ENCODE measurements around the gene PPP1R26. TPM values are rescaled to one million over a fixed set of nuclear protein-coding genes. Genes with fewer than 3 reads are reported as not detected.

PPP1R26 gene
- total and polyA plus RNA-seq, 4 donors: 9.3 to 29.6 (median 18.3) TPM

DNA sequence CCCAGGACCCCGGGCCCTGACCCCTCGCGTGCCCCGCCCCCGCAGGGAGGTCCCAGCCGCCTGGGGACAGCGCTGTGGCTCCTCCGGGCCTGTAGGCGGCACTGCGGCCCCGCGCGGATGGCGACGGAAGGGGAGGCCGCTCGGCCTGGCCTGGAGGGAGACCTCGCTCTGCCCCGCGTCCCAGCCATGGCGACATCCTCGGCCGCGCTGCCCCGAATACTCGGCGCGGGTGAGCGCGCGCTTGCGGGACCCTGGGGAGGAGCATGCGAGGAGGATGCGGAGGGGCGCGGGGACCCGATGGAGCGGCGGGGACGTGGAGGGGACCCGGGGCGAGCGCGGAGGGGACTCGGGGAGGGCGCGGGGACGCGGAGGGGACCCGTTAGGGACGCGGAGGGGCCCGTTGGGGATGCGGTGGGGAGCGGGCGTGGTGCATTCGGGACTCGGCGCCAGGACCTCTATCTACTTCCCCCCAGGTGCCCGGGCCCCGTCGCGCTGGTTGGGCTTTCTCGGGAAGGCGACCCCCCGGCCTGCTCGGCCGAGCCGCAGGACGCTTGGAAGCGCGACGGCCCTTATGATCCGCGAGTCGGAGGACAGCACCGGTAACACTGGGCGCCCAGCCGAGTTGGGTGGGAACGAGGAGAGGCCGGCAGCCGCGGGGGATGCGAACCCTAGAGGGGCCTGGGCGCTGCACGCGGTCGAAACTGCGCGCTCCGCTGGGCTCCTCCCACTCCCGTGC is 21.1 kb downstream of the PPP1R26 start, which contains the start of gene MRPS2:
MRPS2 (plus strand) TSS at position 158 of the 736 bp plus-strand sequence; CDS start at position 187, 29 bp downstream.
- peak; percentile 96 for ATAC-seq (ENCODE audit: insufficient read depth, low FRiP score)
- H3K27ac ChIP-seq (ENCODE audit: low read depth in 1 of 2, low read length in 1 of 2): peak within 1 kb of the TSS; percentile 56 to 68
- no peaks in the 10 kb centered on the region for H3K9me3 ChIP-seq (ENCODE audit: control insufficient read depth in 4 of 4, insufficient read depth in 3 of 4, low read length in 3 of 4)
- peak within 1 kb of the TSS; percentile 39 to 62 for H3K9ac ChIP-seq (ENCODE audit: insufficient read depth in 1 of 2, low read length in 2 of 2)
- peaks cover 0 to 32% (median 11%) of the 10 kb centered on the region in 4 donors for H3K36me3 ChIP-seq (ENCODE audit: control insufficient read depth in 4 of 4, insufficient read depth in 4 of 4, low read length in 4 of 4)
- TF ChIP-seq, protein P1, sequence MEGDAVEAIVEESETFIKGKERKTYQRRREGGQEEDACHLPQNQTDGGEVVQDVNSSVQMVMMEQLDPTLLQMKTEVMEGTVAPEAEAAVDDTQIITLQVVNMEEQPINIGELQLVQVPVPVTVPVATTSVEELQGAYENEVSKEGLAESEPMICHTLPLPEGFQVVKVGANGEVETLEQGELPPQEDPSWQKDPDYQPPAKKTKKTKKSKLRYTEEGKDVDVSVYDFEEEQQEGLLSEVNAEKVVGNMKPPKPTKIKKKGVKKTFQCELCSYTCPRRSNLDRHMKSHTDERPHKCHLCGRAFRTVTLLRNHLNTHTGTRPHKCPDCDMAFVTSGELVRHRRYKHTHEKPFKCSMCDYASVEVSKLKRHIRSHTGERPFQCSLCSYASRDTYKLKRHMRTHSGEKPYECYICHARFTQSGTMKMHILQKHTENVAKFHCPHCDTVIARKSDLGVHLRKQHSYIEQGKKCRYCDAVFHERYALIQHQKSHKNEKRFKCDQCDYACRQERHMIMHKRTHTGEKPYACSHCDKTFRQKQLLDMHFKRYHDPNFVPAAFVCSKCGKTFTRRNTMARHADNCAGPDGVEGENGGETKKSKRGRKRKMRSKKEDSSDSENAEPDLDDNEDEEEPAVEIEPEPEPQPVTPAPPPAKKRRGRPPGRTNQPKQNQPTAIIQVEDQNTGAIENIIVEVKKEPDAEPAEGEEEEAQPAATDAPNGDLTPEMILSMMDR (IDR thresholded peaks at IDR 0.05; ENCODE audit: control extremely low read depth, extremely low read depth): peak; percentile 77
- H3K27me3 ChIP-seq (ENCODE audit: control insufficient read depth in 3 of 3, insufficient read depth in 3 of 3, low read length in 2 of 3): no peaks in the 10 kb centered on the region
- peaks cover 3 to 21% (median 8%) of the 10 kb centered on the region in 5 donors for H3K4me1 ChIP-seq (ENCODE audit: control insufficient read depth in 5 of 5, insufficient read depth in 5 of 5, low read length in 5 of 5)
- 0 to 1% methylated on average over 82 to 92 of the region's 92 CpGs for WGBS, 2 donors
- peak within 1 kb of the TSS; percentile 90 for H3K4me3 ChIP-seq
- DNase-seq: peak; percentile 90 to 94 (median 91)

DNA sequence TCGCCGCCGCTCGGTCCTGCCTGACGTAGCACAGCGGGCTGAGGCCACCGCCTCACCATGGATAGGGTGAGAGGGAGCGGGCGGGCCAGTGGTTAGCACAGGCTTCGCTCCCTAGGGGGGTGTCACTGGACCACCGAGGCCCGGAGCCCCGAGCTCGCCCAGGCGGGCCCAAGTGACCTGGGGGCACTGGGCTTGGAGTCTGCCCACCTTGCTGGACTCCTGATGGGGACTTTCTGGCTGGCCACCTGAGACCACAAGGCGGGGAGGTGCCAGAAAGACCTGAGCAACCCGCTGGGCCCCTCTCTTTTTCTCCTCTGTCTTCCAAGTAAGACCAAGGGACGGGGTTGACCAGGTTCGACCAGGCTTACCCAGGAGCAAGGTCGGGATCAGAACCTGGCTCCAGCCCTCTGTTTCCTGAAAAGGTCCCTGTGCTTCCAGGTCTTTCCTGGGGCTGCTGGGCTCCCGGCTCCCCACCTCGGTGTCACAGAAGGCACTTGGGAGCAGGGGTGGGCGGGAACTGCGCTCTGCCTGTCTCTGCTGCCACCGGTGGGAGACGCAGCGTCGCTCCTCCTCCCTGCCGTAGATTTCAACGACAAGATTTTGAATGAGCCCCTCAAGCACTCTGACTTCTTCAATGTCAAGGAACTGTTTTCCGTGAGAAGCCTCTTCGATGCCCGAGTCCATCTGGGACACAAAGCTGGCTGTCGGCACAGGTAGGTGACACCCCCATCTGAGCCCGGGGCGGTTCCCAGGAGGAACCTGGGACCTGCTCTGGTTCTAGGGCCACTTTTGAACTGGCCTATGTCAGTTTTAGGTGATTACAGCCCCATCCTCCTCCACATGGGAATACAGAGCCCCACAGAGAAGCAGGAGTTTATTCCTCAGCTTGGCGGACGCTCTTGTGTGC is 21.9 kb downstream of the PPP1R26 start:
- Histone ChIP-seq H3K9ac (ENCODE audit: insufficient read depth in 1 of 2, low read length in 2 of 2) (peak overlapping the region; percentile 39 to 62), H3K36me3 (ENCODE audit: control insufficient read depth in 4 of 4, insufficient read depth in 4 of 4, low read length in 4 of 4) (peaks cover 0 to 32% (median 11%) of the 10 kb centered on the region in 4 donors), H3K27ac (ENCODE audit: low read depth in 1 of 2, low read length in 1 of 2) (peak overlapping the region; percentile 5 to 68), H3K4me3 (peak overlapping the region; percentile 90), H3K9me3 (ENCODE audit: control insufficient read depth in 4 of 4, insufficient read depth in 3 of 4, low read length in 3 of 4) (no peaks in the 10 kb centered on the region), H3K4me1 (ENCODE audit: control insufficient read depth in 5 of 5, insufficient read depth in 5 of 5, low read length in 5 of 5) (peaks cover 3 to 21% (median 8%) of the 10 kb centered on the region in 5 donors), H3K27me3 (ENCODE audit: control insufficient read depth in 3 of 3, insufficient read depth in 3 of 3, low read length in 2 of 3) (no peaks in the 10 kb centered on the region)
- DNase-seq (peak in 1 of 3 donors; percentile 7), ATAC-seq (ENCODE audit: insufficient read depth, low FRiP score) (no peak)
- TF ChIP-seq, protein P1 (IDR thresholded peaks at IDR 0.05; ENCODE audit: control extremely low read depth, extremely low read depth): no peak
- WGBS, 2 donors: 46 to 50% methylated on average over 36 to 38 of the region's 38 CpGs

DNA sequence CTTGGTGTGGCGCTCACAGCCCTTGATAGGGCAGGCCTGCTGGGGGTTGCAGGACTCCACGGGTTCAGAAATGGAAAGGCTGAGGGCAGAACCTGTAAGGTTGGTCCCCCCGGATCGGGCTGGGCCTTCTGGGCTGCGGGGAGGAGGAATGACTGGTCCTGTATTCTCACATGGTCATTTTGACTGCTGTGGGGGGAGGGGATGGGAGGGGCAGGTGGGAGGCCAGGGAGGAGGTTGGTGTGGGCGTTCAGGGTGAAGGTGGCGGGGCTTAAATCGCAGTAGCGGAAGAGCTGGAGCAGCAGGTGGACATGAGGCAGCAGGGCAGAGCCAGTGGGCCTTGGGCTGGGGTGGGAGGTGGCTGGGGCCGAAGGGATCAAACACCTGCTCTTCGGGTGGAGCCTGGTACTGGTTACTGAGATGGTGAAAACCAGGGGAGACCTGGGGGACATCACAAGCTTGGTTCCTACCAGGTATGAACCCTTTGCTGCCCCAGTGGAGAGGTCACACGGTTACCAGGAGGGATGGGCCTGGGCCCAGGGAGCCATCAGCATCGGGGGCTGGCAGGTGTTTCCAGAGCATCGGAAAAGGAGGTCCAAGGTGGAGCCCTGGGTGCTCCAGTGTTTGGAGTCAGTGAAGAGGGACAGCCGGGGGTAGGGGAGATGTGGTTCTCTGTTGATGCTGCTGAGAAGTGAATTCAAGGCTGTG is 22.7 kb downstream of the PPP1R26 start:
- no peak for ATAC-seq (ENCODE audit: insufficient read depth, low FRiP score)
- Histone ChIP-seq H3K4me1 (ENCODE audit: control insufficient read depth in 5 of 5, insufficient read depth in 5 of 5, low read length in 5 of 5) (peaks cover 3 to 21% (median 8%) of the 10 kb centered on the region in 5 donors), H3K27me3 (ENCODE audit: control insufficient read depth in 3 of 3, insufficient read depth in 3 of 3, low read length in 2 of 3) (no peaks in the 10 kb centered on the region), H3K27ac (ENCODE audit: low read depth in 1 of 2, low read length in 1 of 2) (no peak overlapping the region), H3K9me3 (ENCODE audit: control insufficient read depth in 4 of 4, insufficient read depth in 3 of 4, low read length in 3 of 4) (no peaks in the 10 kb centered on the region), H3K9ac (ENCODE audit: insufficient read depth in 1 of 2, low read length in 2 of 2) (no peak overlapping the region), H3K36me3 (ENCODE audit: control insufficient read depth in 4 of 4, insufficient read depth in 4 of 4, low read length in 4 of 4) (peaks cover 0 to 32% (median 11%) of the 10 kb centered on the region in 4 donors), H3K4me3 (no peak overlapping the region)
- WGBS, 2 donors: 92% methylated on average over 15 of the region's 15 CpGs
- peak in 1 of 3 donors; percentile 6 for DNase-seq
- TF ChIP-seq, protein P1 (IDR thresholded peaks at IDR 0.05; ENCODE audit: control extremely low read depth, extremely low read depth): no peak

Data from lung (tissue), 12 donors.